GM12878 (cell line): ENCODE measurements around the gene PFDN4. TPM values are rescaled to one million over a fixed set of nuclear protein-coding genes. Genes with fewer than 3 reads are reported as not detected.

Source experiments
- ASH2L ChIP-seq: fragments of 300-600, 200-600 bp; sonication (generic); IDR thresholded peaks from 2 replicates; pipeline ENCODE4 v1.6.1; 2017; ENCODE audit warnings: low read depth, mild to moderate bottlenecking, borderline replicate concordance
- DPF2 ChIP-seq: fragments of 450-650 bp; IDR thresholded peaks from 2 replicates; pipeline ENCODE4 v1.6.1; 2017; ENCODE audit warnings: mild to moderate bottlenecking
- ELK1 ChIP-seq: IDR thresholded peaks from 2 replicates; pipeline ENCODE4 v1.6.1; 2012; ENCODE audit warnings: low read depth, low read length, improper control_type of control experiment
- EZH2 ChIP-seq: IDR thresholded peaks from 2 replicates; pipeline ENCODE4 v1.6.1; 2012; ENCODE audit warnings: low read depth, mild to moderate bottlenecking, control low read depth, inconsistent platforms, low read length, borderline replicate concordance; ENCODE audit not compliant: control insufficient read depth
- HCFC1 ChIP-seq: fragments of 150-350 bp; IDR thresholded peaks from 2 replicates; pipeline ENCODE4 v1.6.1; 2014; ENCODE audit warnings: low read length
- HDAC2 ChIP-seq: fragments of 200-600 bp; sonication (generic); IDR thresholded peaks from 2 replicates; pipeline ENCODE4 v1.6.1; 2017
- KLF5 ChIP-seq: fragments of 450-650 bp; IDR thresholded peaks from 2 replicates; pipeline ENCODE4 v1.6.1; 2014; ENCODE audit warnings: mild to moderate bottlenecking; ENCODE audit not compliant: partially characterized antibody
- LARP7 ChIP-seq: fragments of 450-650 bp; IDR thresholded peaks from 2 replicates; pipeline ENCODE4 v1.6.1; 2017; ENCODE audit warnings: mild to moderate bottlenecking
- MTA2 ChIP-seq: fragments of 450-650 bp; IDR thresholded peaks from 2 replicates; pipeline ENCODE4 v1.6.1; 2016; ENCODE audit warnings: low read depth, mild to moderate bottlenecking, moderate library complexity
- PRDM15 ChIP-seq: fragments of 450-650 bp; formaldehyde crosslinking; IDR thresholded peaks from 2 replicates; pipeline ENCODE4 v1.4.0; 2020; ENCODE audit warnings: mild to moderate bottlenecking, moderate library complexity
- SPI1 ChIP-seq: IDR thresholded peaks from 2 replicates; pipeline ENCODE4 v1.6.1; 2011; ENCODE audit warnings: low read depth, mild to moderate bottlenecking, low read length, moderate library complexity, borderline replicate concordance; ENCODE audit not compliant: insufficient read depth
- SUPT20H ChIP-seq: IDR thresholded peaks from 2 replicates; pipeline ENCODE4 v1.6.1; 2011; ENCODE audit warnings: low read depth, mild to moderate bottlenecking, low read length, moderate library complexity, borderline replicate concordance; ENCODE audit not compliant: control insufficient read depth
- TCF3 ChIP-seq: IDR thresholded peaks from 2 replicates; pipeline ENCODE4 v1.6.1; 2012; ENCODE audit warnings: low read depth, mild to moderate bottlenecking, low read length, borderline replicate concordance; ENCODE audit not compliant: insufficient read depth
- ZBED1 ChIP-seq: IDR thresholded peaks from 2 replicates; pipeline ENCODE4 v1.6.1; 2016; ENCODE audit warnings: borderline replicate concordance
- ZBTB11 ChIP-seq: fragments of 450-650 bp; formaldehyde crosslinking; IDR thresholded peaks from 2 replicates; pipeline ENCODE4 v1.5.0; 2022; ENCODE audit warnings: mild to moderate bottlenecking, missing genetic modification characterization
- ZNF687 ChIP-seq: fragments of 450-650 bp; IDR thresholded peaks from 2 replicates; pipeline ENCODE4 v1.6.1; 2017; ENCODE audit warnings: mild to moderate bottlenecking, moderate library complexity
- ZZZ3 ChIP-seq: IDR thresholded peaks from 2 replicates; pipeline ENCODE4 v1.6.1; 2011; ENCODE audit warnings: low read depth; ENCODE audit not compliant: control insufficient read depth, insufficient read length
- polyA plus RNA-seq, 11 experiments: library from polyadenylated mRNA; depleted of rRNA in 4 of 11; unstranded in 6 of 11; stranded (reverse) in 5 of 11; fragments of >200 nt; fragmentation: Nextera tagmentation in 4 of 11; fragmentation: Illumina TruSeq in 1 of 11; extraction: Ambion mirVana in 4 of 11; extraction: Trizol in 1 of 11; gene quantifications; 1 replicate in 1 of 11; 2 replicates in 10 of 11; pipeline versions ENCODE4 v1.2.1 to v1.2.3, GENCODE V29; 2011 to 2016; ENCODE audit warnings: inconsistent platforms in 2 of 11, missing spikeins in 2 of 11, low read depth in 1 of 11
- total RNA-seq, 4 experiments: library from RNA; depleted of rRNA in 3 of 4; stranded (reverse); fragments of >200 nt in 3 of 4; fragmentation: Illumina TruSeq in 1 of 4; extraction: Trizol in 1 of 4; gene quantifications; 2 replicates each; pipeline versions ENCODE4 v1.2.1 to v1.2.3, GENCODE V29; 2013 to 2021

Gene PFDN4
- total and polyA plus RNA-seq, 10 of the 15 experiments (the other 5 are each of a cell fraction or from before 2014, with no cell fraction given), result 36.9 to 136 (median 82.8) TPM

GRCh38 chr20:54207743-54208547 lies at the start of gene PFDN4 (continued):
- TF ChIP-seq PRDM15 (CRISPR knock-in tag) (no peak), HDAC2 (no peak), ELK1 (peak; percentile 55; the same call in 1 of the 2 replicates), MTA2 (peak; percentile 61; the same call in 1 of the 2 replicates), ZNF687 (0 out of 2 replicates have a peak, but pooled peaks have one; percentile 53), SUPT20H (no peak), ZBED1 (no peak), ASH2L (no peak), EZH2 (no peak), SPI1 (no peak), LARP7 (peak; percentile 85), HCFC1 (peak; percentile 56), ZZZ3 (no peak), DPF2 (peak; percentile 68; the same call in 1 of the 2 replicates), ZBTB11 (CRISPR knock-in tag) (no peak), KLF5 (peak; percentile 99), TCF3 (peak; percentile 79)
